Smooth muscle cell (in vitro differentiated cells): Measurements from ENCODE around the gene MUC13. TPM values are rescaled to one million over a fixed set of nuclear protein-coding genes. Genes with fewer than 3 reads are reported as not detected.
A peak's percentile ranks its signal among the peaks of the same experiment; 100 is the strongest.

Experiments used
- DNase-seq: peaks from one replicate; lab custom pipeline; 2025; ENCODE audit not compliant: unreplicated experiment; lab: John Stamatoyannopoulos, UW
- H2AFZ ChIP-seq: fragments of 200-600 bp; sonication (generic); 2 replicates; pipeline ENCODE4 v1.6.0; 2016; ENCODE audit warnings: antibody characterized with exemption, low read depth, mild to moderate bottlenecking
- H3F3A ChIP-seq: fragments of 200-600 bp; sonication (generic); 2 replicates; pipeline ENCODE4 v1.6.0; 2017; ENCODE audit warnings: antibody characterized with exemption, low read depth
- H3K27ac ChIP-seq: fragments of 200-600 bp; sonication (generic); 2 replicates; pipeline ENCODE4 v1.5.1; 2016; ENCODE audit warnings: low read depth, mild to moderate bottlenecking
- H3K27me3 ChIP-seq: fragments of 200-600 bp; sonication (generic); 2 replicates; pipeline ENCODE4 v1.6.1; 2016; ENCODE audit warnings: low read depth, mild to moderate bottlenecking
- H3K36me3 ChIP-seq: fragments of 200-600 bp; sonication (generic); 2 replicates; pipeline ENCODE4 v1.5.1; 2016; ENCODE audit warnings: low read depth
- H3K4me1 ChIP-seq: fragments of 200-600 bp; sonication (generic); 2 replicates; pipeline ENCODE4 v1.5.1; 2016; ENCODE audit warnings: low read depth
- H3K4me2 ChIP-seq: fragments of 200-600 bp; sonication (generic); 2 replicates; pipeline ENCODE4 v1.6.0; 2016; ENCODE audit warnings: mild to moderate bottlenecking
- H3K4me3 ChIP-seq: fragments of 200-600 bp; sonication (generic); 2 replicates; pipeline ENCODE4 v1.5.1; 2016; ENCODE audit warnings: mild to moderate bottlenecking
- H3K79me2 ChIP-seq: fragments of 200-600 bp; sonication (generic); 2 replicates; pipeline ENCODE4 v1.6.0; 2016; ENCODE audit warnings: low read depth, mild to moderate bottlenecking
- H3K9ac ChIP-seq: fragments of 200-600 bp; sonication (generic); 2 replicates; pipeline ENCODE4 v1.6.0; 2016; ENCODE audit warnings: low read depth
- H3K9me3 ChIP-seq: fragments of 200-600 bp; sonication (generic); replicated peaks from 2 replicates; pipeline ENCODE4 v1.5.1; 2016; ENCODE audit warnings: low read depth
- H4K20me1 ChIP-seq: fragments of 200-600 bp; sonication (generic); 2 replicates; pipeline ENCODE4 v1.6.0; 2016; ENCODE audit warnings: low read depth
- CTCF ChIP-seq: fragments of 200-600 bp; sonication (generic); IDR thresholded peaks from 2 replicates; pipeline ENCODE4 v1.5.1; 2017; ENCODE audit warnings: borderline replicate concordance, mild to moderate bottlenecking, antibody characterized with exemption; ENCODE audit not compliant: insufficient read depth, poor library complexity, severe bottlenecking
- WGBS: methylation state at CpG from one replicate; pipeline ENCODE4 v1.1.7; 2016; ENCODE audit warnings: low lambda C conversion rate; 5-methylcytosine and 5-hydroxymethylcytosine counted together
- polyA plus RNA-seq: library from polyadenylated mRNA; unstranded; fragments of >200 nt; fragmentation: Nextera tagmentation; extraction: Ambion mirVana; gene quantifications from 2 replicates; pipeline ENCODE4 v1.2.1, GENCODE V29; 2016
- total RNA-seq: library from RNA; depleted of rRNA; stranded (reverse); fragments of >200 nt; gene quantifications from 2 replicates; pipeline ENCODE4 v1.2.3, GENCODE V29; 2014

MUC13 gene
- total and polyA plus RNA-seq, 2 experiments from 2014 or later = 0.04 TPM; not detected in 1

DNA sequence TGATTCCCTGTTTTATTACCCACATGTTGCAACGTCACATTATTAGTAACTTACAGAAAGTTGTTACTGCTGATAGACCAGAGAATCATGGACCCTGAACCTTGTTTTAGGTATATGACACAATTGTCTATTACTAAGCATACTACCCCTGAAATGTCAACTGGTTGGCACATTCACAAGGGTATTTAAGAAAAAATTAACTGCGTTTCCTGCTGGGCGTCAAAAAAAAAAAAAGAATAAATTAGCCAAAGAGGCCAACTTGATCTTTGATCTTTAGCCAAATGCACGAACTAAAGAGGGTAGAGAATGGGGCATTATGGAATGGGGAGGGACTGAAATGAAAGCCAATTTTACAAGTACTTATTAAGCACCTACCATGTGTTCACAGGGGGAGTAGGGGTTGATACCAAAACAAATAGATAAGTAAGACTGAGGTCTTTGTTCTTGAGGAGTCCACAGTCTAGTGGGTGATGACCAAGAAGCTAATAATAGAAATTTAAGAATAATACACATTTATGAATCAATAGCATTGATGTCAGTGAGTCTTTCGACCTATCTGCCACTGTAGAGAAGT lies 17.8 kb upstream of the MUC13 start:
- no peak for DNase-seq
- H3K4me3 ChIP-seq = no peak overlapping the region
- no peaks in the 10 kb centered on the region for H4K20me1 ChIP-seq
- no peaks in the 10 kb centered on the region for H3K79me2 ChIP-seq
- no peaks in the 10 kb centered on the region for H3K36me3 ChIP-seq
- H3K9ac ChIP-seq = no peak overlapping the region
- H3F3A ChIP-seq = peaks cover 6% of the 10 kb centered on the region
- H3K27me3 ChIP-seq = no peaks in the 10 kb centered on the region
- H3K4me1 ChIP-seq = no peaks in the 10 kb centered on the region
- no peaks in the 10 kb centered on the region for H3K9me3 ChIP-seq
- no peak overlapping the region for H3K4me2 ChIP-seq
- 89% methylated on average over 5 of the region's 5 CpGs for WGBS
- H2AFZ ChIP-seq = no peak overlapping the region
- TF ChIP-seq CTCF = no peak
- peak overlapping the region; percentile 63 for H3K27ac ChIP-seq

DNA sequence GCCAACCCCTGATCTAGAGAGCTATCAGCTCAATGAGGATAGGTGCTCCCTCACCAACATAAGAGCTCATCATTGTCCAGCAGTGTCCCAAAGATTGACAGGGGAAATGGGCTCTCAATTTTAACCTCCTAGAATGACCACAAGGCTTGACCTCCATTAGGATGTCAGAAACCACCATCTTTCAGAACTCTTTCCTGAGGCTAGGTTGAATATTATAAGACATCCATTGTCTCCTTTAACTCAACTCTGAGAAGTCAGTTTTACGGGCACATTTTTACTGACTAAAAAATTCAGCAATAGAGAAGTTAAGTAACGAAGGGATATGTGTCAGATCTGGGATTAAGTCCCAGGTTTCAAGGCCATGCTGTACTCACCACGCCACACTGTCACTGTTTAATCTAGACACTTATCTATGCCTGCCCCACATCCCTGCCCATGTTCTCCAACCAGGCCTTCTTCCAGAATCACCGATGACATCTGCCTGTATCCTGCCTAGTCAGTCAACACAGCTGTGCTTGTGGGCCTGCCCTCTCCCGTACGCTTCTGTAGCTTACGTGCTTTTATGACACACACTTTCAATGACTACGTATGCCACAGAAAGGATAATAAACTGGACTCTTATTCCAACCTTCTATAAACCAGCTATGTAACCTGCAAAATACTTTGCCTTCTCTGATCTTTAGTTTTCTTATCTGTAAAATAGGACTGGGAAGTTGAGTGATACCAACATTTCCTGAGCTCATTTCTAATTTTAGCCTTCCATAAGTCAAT lies 17.1 kb upstream of the MUC13 start:
- 53% methylated on average over 8 of the region's 8 CpGs for WGBS
- Histone ChIP-seq H2AFZ (no peak overlapping the region), H3K9ac (no peak overlapping the region), H3K9me3 (no peaks in the 10 kb centered on the region), H3K79me2 (no peaks in the 10 kb centered on the region), H3K36me3 (no peaks in the 10 kb centered on the region), H3K4me2 (no peak overlapping the region), H3F3A (peaks cover 6% of the 10 kb centered on the region), H3K27me3 (no peaks in the 10 kb centered on the region), H3K27ac (peak overlapping the region; percentile 63), H4K20me1 (no peaks in the 10 kb centered on the region), H3K4me3 (no peak overlapping the region), H3K4me1 (no peaks in the 10 kb centered on the region)
- DNase-seq = no peak
- TF ChIP-seq CTCF = no peak

DNA sequence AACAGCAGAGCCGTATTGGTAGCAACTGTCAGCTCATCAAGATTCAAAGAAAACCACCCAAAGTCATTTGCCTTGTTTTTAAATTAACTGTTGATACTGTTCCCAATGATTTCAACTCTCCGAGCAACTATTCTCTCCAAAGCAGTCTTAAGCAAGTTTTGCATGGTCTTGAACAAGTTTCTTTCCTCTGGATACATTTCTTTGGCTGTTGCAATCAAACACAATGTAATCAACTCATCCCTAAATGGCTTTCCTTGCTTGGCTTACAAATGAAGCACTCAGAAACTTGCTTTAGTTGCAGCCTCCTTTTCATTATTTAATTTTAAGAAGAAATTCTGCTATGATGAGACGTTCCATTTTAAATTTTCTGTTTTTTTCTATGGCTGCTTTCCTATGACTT lies 15.5 kb upstream of the MUC13 start:
- Histone ChIP-seq H3K9ac (no peak overlapping the region), H3K27ac (no peak overlapping the region), H3K79me2 (no peaks in the 10 kb centered on the region), H2AFZ (no peak overlapping the region), H3K27me3 (no peaks in the 10 kb centered on the region), H4K20me1 (no peaks in the 10 kb centered on the region), H3K4me3 (no peak overlapping the region), H3K4me2 (no peak overlapping the region), H3K36me3 (no peaks in the 10 kb centered on the region), H3K4me1 (no peaks in the 10 kb centered on the region), H3K9me3 (no peaks in the 10 kb centered on the region), H3F3A (peaks cover 6% of the 10 kb centered on the region)
- no peak for TF ChIP-seq CTCF
- 87% methylated on average over 3 of the region's 3 CpGs for WGBS
- no peak for DNase-seq

GRCh38 chr3:124942613-124943012 lies 8.1 kb upstream of the MUC13 start:
- Histone ChIP-seq H3K36me3 (no peaks in the 10 kb centered on the region), H3K27ac (no peak overlapping the region), H3F3A (no peaks in the 10 kb centered on the region), H3K27me3 (no peaks in the 10 kb centered on the region), H3K4me2 (no peak overlapping the region), H2AFZ (no peak overlapping the region), H3K79me2 (no peaks in the 10 kb centered on the region), H3K9me3 (no peaks in the 10 kb centered on the region), H4K20me1 (no peaks in the 10 kb centered on the region), H3K4me3 (no peak overlapping the region), H3K9ac (no peak overlapping the region), H3K4me1 (no peaks in the 10 kb centered on the region)
- TF ChIP-seq CTCF = no peak
- 98% methylated on average over 2 of the region's 2 CpGs for WGBS
- no peak for DNase-seq
